Measurements from ENCODE around the gene TMEM74B. TPM values are rescaled to one million over a fixed set of nuclear protein-coding genes. Genes with fewer than 3 reads are reported as not detected.

Gene TMEM74B
- total RNA-seq, 1 experiment from 2014 or later: 1.1 TPM

- TF ChIP-seq REST (IDR thresholded peaks at IDR 0.05; ENCODE audit: insufficient read depth in 1 of 2, low read depth in 2 of 2, low read length in 1 of 2) (no peak), SIN3A (IDR thresholded peaks at IDR 0.05; ENCODE audit: borderline replicate concordance, insufficient read depth, low read depth, low read length) (no peak), CTCF (IDR thresholded peaks at IDR 0.05) (no peak), TCF7L2 (IDR thresholded peaks at IDR 0.05; ENCODE audit: low read depth, low read length) (no peak), POLR2AphosphoS5 (IDR thresholded peaks at IDR 0.05; ENCODE audit: low read depth, low read length) (no peak)
- POLR2A ChIA-PET: no interaction called here
- H3K36me3 ChIP-seq (ENCODE audit: control insufficient read depth, insufficient read depth, low read length): peaks cover 4% of the 10 kb centered on the region; the same call in 1 of the 2 replicates
Measured at GRCh38 chr20:1164871-1165270, 19.9 kb downstream of the TMEM74B start.

GRCh38 chr20:1163653-1164052 is 21.1 kb downstream of the TMEM74B start:
- Histone ChIP-seq H3K4me1 (ENCODE audit: control insufficient read depth, insufficient read depth, low read length) (no peaks in the 10 kb centered on the region), H3K36me3 (ENCODE audit: control insufficient read depth, insufficient read depth, low read length) (peaks cover 4% of the 10 kb centered on the region; the same call in 1 of the 2 replicates), H3K27ac (ENCODE audit: low read length) (no peak overlapping the region), H3K4me3 (ENCODE audit: low read depth in 2 of 2, low read length in 2 of 2) (no peak overlapping the region), H3K9me3 (ENCODE audit: control insufficient read depth, insufficient read depth, low read depth, low read length) (no peaks in the 10 kb centered on the region), H3K27me3 (ENCODE audit: control insufficient read depth, insufficient read depth, low read length) (no peaks in the 10 kb centered on the region)
- TF ChIP-seq CTCF (IDR thresholded peaks at IDR 0.05) (no peak), POLR2AphosphoS5 (IDR thresholded peaks at IDR 0.05; ENCODE audit: low read depth, low read length) (no peak), REST (IDR thresholded peaks at IDR 0.05; ENCODE audit: insufficient read depth in 1 of 2, low read depth in 2 of 2, low read length in 1 of 2) (no peak), SIN3A (IDR thresholded peaks at IDR 0.05; ENCODE audit: borderline replicate concordance, insufficient read depth, low read depth, low read length) (no peak), TCF7L2 (IDR thresholded peaks at IDR 0.05; ENCODE audit: low read depth, low read length) (no peak)
- POLR2A ChIA-PET: no interaction called here
- CTCF ChIA-PET: no interaction called here
- ATAC-seq: no peak
- no peak for DNase-seq (ENCODE audit: low read depth, low spot score)
- no TSS peak for BruUV-seq (replicated peaks)
- intact Hi-C loops (cut with micrococcal nuclease; ENCODE audit: unreplicated experiment) (no loop called here), in situ Hi-C loops (cut with HindIII; ENCODE audit: low pct_unique_long_range_greater_than_20kb, low sequenced_read_pairs) (no loop called here)

More at GRCh38 chr20:1164871-1165270, 19.9 kb downstream of the TMEM74B start:
- intact Hi-C loops (cut with micrococcal nuclease; ENCODE audit: unreplicated experiment): no loop called here
- H3K27ac ChIP-seq (ENCODE audit: low read length): no peak overlapping the region
- H3K27me3 ChIP-seq (ENCODE audit: control insufficient read depth, insufficient read depth, low read length): no peaks in the 10 kb centered on the region
- DNase-seq (ENCODE audit: low read depth, low spot score) (no peak), ATAC-seq (no peak)
- no peak overlapping the region for H3K4me3 ChIP-seq (ENCODE audit: low read depth in 2 of 2, low read length in 2 of 2)
- CTCF ChIA-PET: no interaction called here
- H3K4me1 ChIP-seq (ENCODE audit: control insufficient read depth, insufficient read depth, low read length): no peaks in the 10 kb centered on the region
- in situ Hi-C loops (cut with HindIII; ENCODE audit: low pct_unique_long_range_greater_than_20kb, low sequenced_read_pairs): no loop called here
- BruUV-seq (replicated peaks): TSS peak; percentile 72
- no peaks in the 10 kb centered on the region for H3K9me3 ChIP-seq (ENCODE audit: control insufficient read depth, insufficient read depth, low read depth, low read length)
